ENCODE results near the gene MPHOSPH6. TPM values are rescaled to one million over a fixed set of nuclear protein-coding genes. Genes with fewer than 3 reads are reported as not detected.

MPHOSPH6 gene
- total and polyA plus RNA-seq, 2 of the 13 experiments (the other 11 are each of a cell fraction or from before 2014, with no cell fraction given): 28.4 to 76.4 TPM

- TF ChIP-seq, protein P1, sequence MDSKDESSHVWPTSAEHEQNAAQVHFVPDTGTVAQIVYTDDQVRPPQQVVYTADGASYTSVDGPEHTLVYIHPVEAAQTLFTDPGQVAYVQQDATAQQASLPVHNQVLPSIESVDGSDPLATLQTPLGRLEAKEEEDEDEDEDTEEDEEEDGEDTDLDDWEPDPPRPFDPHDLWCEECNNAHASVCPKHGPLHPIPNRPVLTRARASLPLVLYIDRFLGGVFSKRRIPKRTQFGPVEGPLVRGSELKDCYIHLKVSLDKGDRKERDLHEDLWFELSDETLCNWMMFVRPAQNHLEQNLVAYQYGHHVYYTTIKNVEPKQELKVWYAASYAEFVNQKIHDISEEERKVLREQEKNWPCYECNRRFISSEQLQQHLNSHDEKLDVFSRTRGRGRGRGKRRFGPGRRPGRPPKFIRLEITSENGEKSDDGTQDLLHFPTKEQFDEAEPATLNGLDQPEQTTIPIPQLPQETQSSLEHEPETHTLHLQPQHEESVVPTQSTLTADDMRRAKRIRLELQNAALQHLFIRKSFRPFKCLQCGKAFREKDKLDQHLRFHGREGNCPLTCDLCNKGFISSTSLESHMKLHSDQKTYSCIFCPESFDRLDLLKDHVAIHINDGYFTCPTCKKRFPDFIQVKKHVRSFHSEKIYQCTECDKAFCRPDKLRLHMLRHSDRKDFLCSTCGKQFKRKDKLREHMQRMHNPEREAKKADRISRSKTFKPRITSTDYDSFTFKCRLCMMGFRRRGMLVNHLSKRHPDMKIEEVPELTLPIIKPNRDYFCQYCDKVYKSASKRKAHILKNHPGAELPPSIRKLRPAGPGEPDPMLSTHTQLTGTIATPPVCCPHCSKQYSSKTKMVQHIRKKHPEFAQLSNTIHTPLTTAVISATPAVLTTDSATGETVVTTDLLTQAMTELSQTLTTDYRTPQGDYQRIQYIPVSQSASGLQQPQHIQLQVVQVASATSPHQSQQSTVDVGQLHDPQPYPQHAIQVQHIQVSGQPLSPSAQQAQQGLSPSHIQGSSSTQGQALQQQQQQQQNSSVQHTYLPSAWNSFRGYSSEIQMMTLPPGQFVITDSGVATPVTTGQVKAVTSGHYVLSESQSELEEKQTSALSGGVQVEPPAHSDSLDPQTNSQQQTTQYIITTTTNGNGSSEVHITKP (CRISPR knock-in tag; IDR thresholded peaks at IDR 0.05; ENCODE audit: low read depth): no peak
- no peak for TF ChIP-seq ZNF737 (CRISPR knock-in tag; IDR thresholded peaks at IDR 0.05; ENCODE audit: borderline replicate concordance)
- TF ChIP-seq, protein P2, sequence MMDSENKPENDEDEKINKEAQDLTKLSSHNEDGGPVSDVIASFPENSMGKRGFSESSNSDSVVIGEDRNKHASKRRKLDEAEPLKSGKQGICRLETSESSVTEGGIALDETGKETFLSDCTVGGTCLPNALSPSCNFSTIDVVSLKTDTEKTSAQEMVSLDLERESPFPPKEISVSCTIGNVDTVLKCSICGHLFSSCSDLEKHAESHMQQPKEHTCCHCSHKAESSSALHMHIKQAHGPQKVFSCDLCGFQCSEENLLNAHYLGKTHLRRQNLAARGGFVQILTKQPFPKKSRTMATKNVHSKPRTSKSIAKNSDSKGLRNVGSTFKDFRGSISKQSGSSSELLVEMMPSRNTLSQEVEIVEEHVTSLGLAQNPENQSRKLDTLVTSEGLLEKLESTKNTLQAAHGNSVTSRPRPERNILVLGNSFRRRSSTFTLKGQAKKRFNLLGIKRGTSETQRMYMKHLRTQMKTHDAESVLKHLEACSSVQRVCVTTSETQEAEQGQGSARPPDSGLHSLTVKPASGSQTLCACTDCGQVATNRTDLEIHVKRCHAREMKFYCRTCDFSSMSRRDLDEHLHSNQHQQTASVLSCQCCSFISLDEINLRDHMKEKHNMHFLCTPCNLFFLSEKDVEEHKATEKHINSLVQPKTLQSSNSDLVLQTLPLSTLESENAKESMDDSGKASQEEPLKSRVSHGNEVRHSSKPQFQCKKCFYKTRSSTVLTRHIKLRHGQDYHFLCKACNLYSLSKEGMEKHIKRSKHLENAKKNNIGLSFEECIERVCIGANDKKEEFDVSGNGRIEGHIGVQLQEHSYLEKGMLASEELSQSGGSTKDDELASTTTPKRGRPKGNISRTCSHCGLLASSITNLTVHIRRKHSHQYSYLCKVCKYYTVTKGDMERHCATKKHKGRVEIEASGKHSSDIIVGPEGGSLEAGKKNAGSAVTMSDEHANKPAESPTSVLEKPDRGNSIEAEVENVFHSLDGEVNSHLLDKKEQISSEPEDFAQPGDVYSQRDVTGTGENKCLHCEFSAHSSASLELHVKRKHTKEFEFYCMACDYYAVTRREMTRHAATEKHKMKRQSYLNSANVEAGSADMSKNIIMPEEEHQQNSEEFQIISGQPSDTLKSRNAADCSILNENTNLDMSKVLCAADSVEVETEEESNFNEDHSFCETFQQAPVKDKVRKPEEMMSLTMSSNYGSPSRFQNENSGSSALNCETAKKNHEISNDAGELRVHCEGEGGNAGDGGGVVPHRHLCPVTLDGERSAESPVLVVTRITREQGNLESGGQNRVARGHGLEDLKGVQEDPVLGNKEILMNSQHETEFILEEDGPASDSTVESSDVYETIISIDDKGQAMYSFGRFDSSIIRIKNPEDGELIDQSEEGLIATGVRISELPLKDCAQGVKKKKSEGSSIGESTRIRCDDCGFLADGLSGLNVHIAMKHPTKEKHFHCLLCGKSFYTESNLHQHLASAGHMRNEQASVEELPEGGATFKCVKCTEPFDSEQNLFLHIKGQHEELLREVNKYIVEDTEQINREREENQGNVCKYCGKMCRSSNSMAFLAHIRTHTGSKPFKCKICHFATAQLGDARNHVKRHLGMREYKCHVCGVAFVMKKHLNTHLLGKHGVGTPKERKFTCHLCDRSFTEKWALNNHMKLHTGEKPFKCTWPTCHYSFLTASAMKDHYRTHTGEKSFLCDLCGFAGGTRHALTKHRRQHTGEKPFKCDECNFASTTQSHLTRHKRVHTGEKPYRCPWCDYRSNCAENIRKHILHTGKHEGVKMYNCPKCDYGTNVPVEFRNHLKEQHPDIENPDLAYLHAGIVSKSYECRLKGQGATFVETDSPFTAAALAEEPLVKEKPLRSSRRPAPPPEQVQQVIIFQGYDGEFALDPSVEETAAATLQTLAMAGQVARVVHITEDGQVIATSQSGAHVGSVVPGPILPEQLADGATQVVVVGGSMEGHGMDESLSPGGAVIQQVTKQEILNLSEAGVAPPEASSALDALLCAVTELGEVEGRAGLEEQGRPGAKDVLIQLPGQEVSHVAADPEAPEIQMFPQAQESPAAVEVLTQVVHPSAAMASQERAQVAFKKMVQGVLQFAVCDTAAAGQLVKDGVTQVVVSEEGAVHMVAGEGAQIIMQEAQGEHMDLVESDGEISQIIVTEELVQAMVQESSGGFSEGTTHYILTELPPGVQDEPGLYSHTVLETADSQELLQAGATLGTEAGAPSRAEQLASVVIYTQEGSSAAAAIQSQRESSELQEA (CRISPR knock-in tag; IDR thresholded peaks at IDR 0.05; ENCODE audit: not compliant biosample characterization): no peak
These were observed 11.6 kb upstream of the MPHOSPH6 start (continued) for GRCh38 chr16:82181461-82182185.

All from HepG2 (cell line).